ENCODE measurements around the gene UNC5A.

DNA sequence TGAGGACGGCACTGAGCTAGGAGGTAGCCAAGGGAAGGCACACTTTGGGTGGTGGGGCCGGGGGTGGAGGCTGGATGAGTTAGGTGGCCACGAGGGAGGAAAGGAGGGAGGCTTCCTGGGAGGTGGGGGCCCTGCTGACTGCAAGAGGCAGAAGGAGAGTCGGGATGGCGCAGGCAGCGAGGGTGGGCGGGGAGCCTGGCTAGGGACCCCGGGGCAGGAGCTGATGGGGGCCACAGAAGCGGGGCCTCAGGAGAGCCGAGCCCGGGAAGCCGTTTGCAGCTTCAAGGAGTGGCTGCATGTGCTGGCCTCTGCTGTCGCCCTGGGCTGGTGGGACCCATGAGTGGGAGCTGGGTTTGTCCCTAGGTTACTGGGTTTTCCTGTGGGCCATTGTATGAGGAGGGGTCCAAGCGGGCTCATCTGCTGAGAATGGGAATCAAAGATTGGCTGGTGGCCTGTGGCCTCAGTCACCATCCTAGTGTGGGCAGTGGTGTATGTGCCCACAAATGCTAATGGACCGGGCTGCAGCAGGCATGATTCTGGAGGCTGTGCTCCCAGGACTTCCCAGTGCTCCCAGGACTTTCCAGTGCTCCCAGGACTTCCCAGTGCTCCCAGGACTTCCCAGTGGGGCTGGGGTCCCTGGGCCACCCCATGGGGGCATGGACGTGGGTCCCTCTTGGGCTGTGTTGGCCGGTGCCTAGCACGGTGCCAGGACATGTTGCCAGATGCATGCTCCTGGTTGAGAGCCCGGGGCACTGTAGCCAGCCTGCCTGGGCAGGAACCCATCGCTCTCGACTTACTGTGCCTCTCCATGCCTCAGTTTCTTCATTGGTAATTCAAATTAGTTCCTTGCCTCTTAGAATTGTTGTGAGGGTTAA, 40.2 kb downstream of the UNC5A start:
- TF ChIP-seq, protein P1, sequence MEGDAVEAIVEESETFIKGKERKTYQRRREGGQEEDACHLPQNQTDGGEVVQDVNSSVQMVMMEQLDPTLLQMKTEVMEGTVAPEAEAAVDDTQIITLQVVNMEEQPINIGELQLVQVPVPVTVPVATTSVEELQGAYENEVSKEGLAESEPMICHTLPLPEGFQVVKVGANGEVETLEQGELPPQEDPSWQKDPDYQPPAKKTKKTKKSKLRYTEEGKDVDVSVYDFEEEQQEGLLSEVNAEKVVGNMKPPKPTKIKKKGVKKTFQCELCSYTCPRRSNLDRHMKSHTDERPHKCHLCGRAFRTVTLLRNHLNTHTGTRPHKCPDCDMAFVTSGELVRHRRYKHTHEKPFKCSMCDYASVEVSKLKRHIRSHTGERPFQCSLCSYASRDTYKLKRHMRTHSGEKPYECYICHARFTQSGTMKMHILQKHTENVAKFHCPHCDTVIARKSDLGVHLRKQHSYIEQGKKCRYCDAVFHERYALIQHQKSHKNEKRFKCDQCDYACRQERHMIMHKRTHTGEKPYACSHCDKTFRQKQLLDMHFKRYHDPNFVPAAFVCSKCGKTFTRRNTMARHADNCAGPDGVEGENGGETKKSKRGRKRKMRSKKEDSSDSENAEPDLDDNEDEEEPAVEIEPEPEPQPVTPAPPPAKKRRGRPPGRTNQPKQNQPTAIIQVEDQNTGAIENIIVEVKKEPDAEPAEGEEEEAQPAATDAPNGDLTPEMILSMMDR (IDR thresholded peaks at IDR 0.05), result no peak
- TF ChIP-seq POLR2A (IDR thresholded peaks at IDR 0.05), result no peak
